HL-60 (cell line): Measurements from ENCODE around the gene TMF1.

Source experiments
- CTCF ChIP-seq: IDR thresholded peaks from one replicate; pipeline ENCODE4 v1.5.1; 2011; ENCODE audit warnings: low read length, control low read depth, inconsistent platforms; ENCODE audit not compliant: insufficient read depth
- GABPA ChIP-seq: IDR thresholded peaks from 2 replicates; pipeline ENCODE4 v1.6.1; 2012; ENCODE audit warnings: low read depth
- POLR2AphosphoS5 ChIP-seq: IDR thresholded peaks from 2 replicates; pipeline ENCODE4 v1.6.1; 2012; ENCODE audit warnings: low read depth
- TF ChIP-seq, protein P1 (sequence below): IDR thresholded peaks from 2 replicates; pipeline ENCODE4 v1.6.1; 2012; ENCODE audit warnings: low read depth; ENCODE audit not compliant: insufficient replicate concordance

DNA sequence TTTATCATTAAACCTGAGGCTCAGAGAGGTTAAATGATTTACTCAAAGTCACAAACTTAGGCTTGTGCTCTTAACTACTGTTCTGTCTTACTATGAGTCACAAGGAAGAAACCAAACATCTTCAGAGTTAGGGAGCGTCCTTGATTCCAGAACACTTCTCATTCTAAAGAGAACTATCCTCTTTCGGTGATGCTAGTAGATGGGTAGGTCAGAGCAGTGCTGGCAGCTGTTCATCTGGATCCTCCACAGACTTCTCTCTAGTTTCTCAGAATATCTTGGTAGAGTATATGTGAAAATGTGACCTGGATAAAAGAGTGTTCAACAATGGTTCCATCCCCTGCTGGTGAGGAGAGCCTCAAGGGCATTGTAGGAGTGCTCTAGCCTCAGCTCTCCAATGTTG is 35.9 kb upstream of the TMF1 start:
- TF ChIP-seq CTCF (no peak), POLR2AphosphoS5 (no peak), GABPA (no peak)
- TF ChIP-seq, protein P1, sequence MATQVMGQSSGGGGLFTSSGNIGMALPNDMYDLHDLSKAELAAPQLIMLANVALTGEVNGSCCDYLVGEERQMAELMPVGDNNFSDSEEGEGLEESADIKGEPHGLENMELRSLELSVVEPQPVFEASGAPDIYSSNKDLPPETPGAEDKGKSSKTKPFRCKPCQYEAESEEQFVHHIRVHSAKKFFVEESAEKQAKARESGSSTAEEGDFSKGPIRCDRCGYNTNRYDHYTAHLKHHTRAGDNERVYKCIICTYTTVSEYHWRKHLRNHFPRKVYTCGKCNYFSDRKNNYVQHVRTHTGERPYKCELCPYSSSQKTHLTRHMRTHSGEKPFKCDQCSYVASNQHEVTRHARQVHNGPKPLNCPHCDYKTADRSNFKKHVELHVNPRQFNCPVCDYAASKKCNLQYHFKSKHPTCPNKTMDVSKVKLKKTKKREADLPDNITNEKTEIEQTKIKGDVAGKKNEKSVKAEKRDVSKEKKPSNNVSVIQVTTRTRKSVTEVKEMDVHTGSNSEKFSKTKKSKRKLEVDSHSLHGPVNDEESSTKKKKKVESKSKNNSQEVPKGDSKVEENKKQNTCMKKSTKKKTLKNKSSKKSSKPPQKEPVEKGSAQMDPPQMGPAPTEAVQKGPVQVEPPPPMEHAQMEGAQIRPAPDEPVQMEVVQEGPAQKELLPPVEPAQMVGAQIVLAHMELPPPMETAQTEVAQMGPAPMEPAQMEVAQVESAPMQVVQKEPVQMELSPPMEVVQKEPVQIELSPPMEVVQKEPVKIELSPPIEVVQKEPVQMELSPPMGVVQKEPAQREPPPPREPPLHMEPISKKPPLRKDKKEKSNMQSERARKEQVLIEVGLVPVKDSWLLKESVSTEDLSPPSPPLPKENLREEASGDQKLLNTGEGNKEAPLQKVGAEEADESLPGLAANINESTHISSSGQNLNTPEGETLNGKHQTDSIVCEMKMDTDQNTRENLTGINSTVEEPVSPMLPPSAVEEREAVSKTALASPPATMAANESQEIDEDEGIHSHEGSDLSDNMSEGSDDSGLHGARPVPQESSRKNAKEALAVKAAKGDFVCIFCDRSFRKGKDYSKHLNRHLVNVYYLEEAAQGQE = no peak
